ENCODE results near the gene IRF7.

IRF7 gene

DNA sequence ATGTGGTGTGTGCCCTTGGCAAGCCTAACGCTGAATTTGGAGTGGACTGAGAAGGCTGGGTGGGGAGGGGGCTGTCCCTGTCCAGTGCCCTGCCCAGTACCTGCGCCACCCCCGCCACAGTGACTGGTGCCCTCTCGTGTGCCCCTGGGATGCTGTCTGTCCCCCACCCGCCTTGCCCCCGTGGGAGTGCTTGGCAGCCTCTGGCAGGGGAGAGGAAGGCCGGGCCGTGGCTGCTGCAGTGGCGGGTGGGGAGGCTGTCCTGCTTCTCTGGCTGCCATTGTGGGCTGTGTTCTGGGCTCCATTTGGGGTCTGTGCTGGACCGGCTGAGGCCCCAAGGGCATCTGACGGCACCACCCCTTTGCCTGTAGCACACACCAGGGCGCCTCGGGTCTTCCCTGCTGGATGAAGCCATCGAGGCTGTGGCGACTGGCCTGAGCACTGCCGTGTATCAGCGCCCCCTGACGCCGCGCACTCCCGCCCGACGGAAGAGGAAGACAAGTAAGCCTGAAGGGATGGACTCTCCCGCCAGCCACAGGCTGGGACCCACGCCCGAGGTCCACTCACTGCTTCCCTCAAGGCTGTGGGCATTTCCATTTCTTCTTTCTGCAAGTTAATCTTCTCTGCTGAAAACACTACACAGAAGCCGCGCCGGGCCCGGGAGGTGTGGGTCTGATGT, 17.6 kb downstream of the IRF7 start:
- Histone ChIP-seq H3K4me1 (ENCODE audit: control insufficient read depth, low read depth, low read length) (no peaks in the 10 kb centered on the region), H3K27me3 (ENCODE audit: control insufficient read depth, insufficient read depth, low read length) (no peaks in the 10 kb centered on the region), H3K9ac (ENCODE audit: low read length) (no peak overlapping the region), H3K9me3 (ENCODE audit: control insufficient read depth, low read depth, low read length) (no peaks in the 10 kb centered on the region), H3K4me3 (ENCODE audit: low read length) (no peak overlapping the region), H3K27ac (ENCODE audit: low read length) (no peak overlapping the region), H3K36me3 (ENCODE audit: control insufficient read depth, low read depth, low read length) (peaks cover 64% of the 10 kb centered on the region)

GRCh38 chr11:597166-597725, 18.5 kb downstream of the IRF7 start:
- Histone ChIP-seq H3K27ac (ENCODE audit: low read length) (no peak overlapping the region), H3K9me3 (ENCODE audit: control insufficient read depth, low read depth, low read length) (no peaks in the 10 kb centered on the region), H3K9ac (ENCODE audit: low read length) (no peak overlapping the region), H3K4me3 (ENCODE audit: low read length) (no peak overlapping the region), H3K36me3 (ENCODE audit: control insufficient read depth, low read depth, low read length) (peaks cover 69% of the 10 kb centered on the region), H3K27me3 (ENCODE audit: control insufficient read depth, insufficient read depth, low read length) (no peaks in the 10 kb centered on the region), H3K4me1 (ENCODE audit: control insufficient read depth, low read depth, low read length) (no peaks in the 10 kb centered on the region)

DNA sequence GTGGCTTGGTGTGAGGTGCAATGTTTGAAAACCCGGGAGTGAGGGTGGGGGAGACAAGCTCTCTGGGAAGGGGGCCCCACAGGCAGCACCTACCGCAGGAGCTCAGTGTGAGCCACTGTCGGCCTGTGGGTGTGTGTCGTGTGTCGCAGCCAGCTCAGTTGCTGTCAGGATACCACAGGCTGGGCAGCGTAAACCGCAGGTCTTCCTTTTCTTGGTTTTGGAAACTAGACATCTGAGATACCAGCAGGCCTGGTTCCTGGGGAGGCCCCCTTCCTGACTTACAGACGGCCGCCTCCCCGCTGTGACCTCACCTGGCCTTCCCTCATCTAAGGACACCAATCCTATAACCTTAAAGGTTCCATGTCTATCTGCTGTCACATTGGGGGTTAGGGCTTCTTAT, 19.4 kb downstream of the IRF7 start:
- Histone ChIP-seq H3K36me3 (ENCODE audit: control insufficient read depth, low read depth, low read length) (peaks cover 65% of the 10 kb centered on the region), H3K27me3 (ENCODE audit: control insufficient read depth, insufficient read depth, low read length) (no peaks in the 10 kb centered on the region), H3K27ac (ENCODE audit: low read length) (no peak overlapping the region), H3K9ac (ENCODE audit: low read length) (no peak overlapping the region), H3K4me1 (ENCODE audit: control insufficient read depth, low read depth, low read length) (no peaks in the 10 kb centered on the region), H3K9me3 (ENCODE audit: control insufficient read depth, low read depth, low read length) (no peaks in the 10 kb centered on the region), H3K4me3 (ENCODE audit: low read length) (no peak overlapping the region)

DNA sequence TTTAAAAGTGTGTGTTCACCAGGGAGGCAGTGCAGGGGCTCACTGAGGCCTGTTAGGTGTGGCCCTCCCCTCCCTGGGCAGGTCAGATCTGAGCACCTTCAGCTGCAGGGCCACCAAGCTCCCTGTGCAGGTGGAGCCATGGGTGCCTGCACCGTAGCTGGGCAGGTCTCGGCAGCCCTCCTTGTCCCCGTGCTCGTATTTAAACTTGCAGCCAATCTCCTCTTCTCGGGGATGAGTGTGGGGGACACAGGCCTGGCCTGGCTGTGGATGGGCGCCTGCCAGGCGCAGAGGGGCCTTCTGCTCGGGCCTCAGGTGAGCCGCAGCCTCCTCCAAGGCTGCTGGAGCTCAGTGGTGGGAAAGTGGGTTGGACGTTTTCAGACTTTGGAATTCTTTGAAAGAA, 20.4 kb downstream of the IRF7 start:
- Histone ChIP-seq H3K4me3 (ENCODE audit: low read length) (no peak overlapping the region), H3K36me3 (ENCODE audit: control insufficient read depth, low read depth, low read length) (peaks cover 64% of the 10 kb centered on the region), H3K9me3 (ENCODE audit: control insufficient read depth, low read depth, low read length) (no peaks in the 10 kb centered on the region), H3K9ac (ENCODE audit: low read length) (no peak overlapping the region), H3K4me1 (ENCODE audit: control insufficient read depth, low read depth, low read length) (no peaks in the 10 kb centered on the region), H3K27ac (ENCODE audit: low read length) (no peak overlapping the region), H3K27me3 (ENCODE audit: control insufficient read depth, insufficient read depth, low read length) (no peaks in the 10 kb centered on the region)

- Histone ChIP-seq H3K36me3 (ENCODE audit: control insufficient read depth, low read depth, low read length) (peaks cover 66% of the 10 kb centered on the region), H3K27me3 (ENCODE audit: control insufficient read depth, insufficient read depth, low read length) (no peaks in the 10 kb centered on the region), H3K27ac (ENCODE audit: low read length) (no peak overlapping the region), H3K9ac (ENCODE audit: low read length) (no peak overlapping the region), H3K4me1 (ENCODE audit: control insufficient read depth, low read depth, low read length) (no peaks in the 10 kb centered on the region), H3K4me3 (ENCODE audit: low read length) (no peak overlapping the region), H3K9me3 (ENCODE audit: control insufficient read depth, low read depth, low read length) (no peaks in the 10 kb centered on the region)
Observed at GRCh38 chr11:593347-593746, 22.4 kb downstream of the IRF7 start.

- Histone ChIP-seq H3K4me3 (ENCODE audit: low read length) (no peak overlapping the region), H3K9me3 (ENCODE audit: control insufficient read depth, low read depth, low read length) (no peaks in the 10 kb centered on the region), H3K27ac (ENCODE audit: low read length) (no peak overlapping the region), H3K4me1 (ENCODE audit: control insufficient read depth, low read depth, low read length) (no peaks in the 10 kb centered on the region), H3K27me3 (ENCODE audit: control insufficient read depth, insufficient read depth, low read length) (no peaks in the 10 kb centered on the region), H3K9ac (ENCODE audit: low read length) (no peak overlapping the region), H3K36me3 (ENCODE audit: control insufficient read depth, low read depth, low read length) (peaks cover 70% of the 10 kb centered on the region)
Observed at GRCh38 chr11:592918-593317, 22.8 kb downstream of the IRF7 start.

DNA sequence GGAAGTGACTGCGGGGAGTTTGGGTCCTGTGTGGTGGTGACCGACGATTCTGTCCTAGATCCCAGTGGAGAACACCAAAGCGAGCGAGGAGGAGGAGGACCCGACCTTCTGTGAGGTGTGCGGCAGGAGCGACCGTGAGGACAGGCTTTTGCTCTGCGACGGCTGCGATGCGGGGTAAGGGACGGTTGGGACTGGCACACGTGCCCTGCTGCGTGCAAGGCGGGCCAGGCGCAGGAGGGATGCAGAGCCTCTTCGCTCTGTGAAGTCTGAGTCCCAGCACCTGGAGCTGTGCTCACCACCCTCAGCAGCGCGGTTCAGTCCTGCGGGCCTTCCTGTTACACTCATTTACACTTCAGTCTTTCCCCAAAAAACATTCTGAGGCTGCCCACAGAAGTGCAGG, 23.2 kb downstream of the IRF7 start:
- Histone ChIP-seq H3K9me3 (ENCODE audit: control insufficient read depth, low read depth, low read length) (no peaks in the 10 kb centered on the region), H3K27ac (ENCODE audit: low read length) (no peak overlapping the region), H3K4me1 (ENCODE audit: control insufficient read depth, low read depth, low read length) (no peaks in the 10 kb centered on the region), H3K9ac (ENCODE audit: low read length) (no peak overlapping the region), H3K36me3 (ENCODE audit: control insufficient read depth, low read depth, low read length) (peaks cover 74% of the 10 kb centered on the region), H3K27me3 (ENCODE audit: control insufficient read depth, insufficient read depth, low read length) (no peaks in the 10 kb centered on the region), H3K4me3 (ENCODE audit: low read length) (no peak overlapping the region)

DNA sequence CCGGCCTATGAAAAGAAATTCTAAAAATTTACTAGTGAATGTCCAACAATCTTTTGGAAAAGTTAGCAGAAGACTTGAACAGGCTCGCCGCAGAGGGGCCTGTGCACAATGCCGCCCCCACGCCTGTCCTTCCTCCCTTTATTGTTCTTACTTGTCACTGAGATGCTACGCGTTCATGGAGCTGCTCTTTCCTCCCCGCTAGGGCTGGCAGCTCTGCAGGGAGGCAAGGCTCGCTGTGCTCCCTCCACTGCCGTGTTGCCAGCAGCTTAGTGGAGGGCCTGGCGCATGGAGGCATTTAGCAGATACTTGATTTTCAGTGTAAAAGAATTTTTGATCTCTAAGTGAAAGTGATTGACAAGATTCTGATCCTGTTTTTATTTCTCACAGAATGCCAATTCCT, 24.8 kb downstream of the IRF7 start:
- Histone ChIP-seq H3K27me3 (ENCODE audit: control insufficient read depth, insufficient read depth, low read length) (no peaks in the 10 kb centered on the region), H3K9me3 (ENCODE audit: control insufficient read depth, low read depth, low read length) (no peaks in the 10 kb centered on the region), H3K4me3 (ENCODE audit: low read length) (no peak overlapping the region), H3K4me1 (ENCODE audit: control insufficient read depth, low read depth, low read length) (no peaks in the 10 kb centered on the region), H3K36me3 (ENCODE audit: control insufficient read depth, low read depth, low read length) (peaks cover 80% of the 10 kb centered on the region), H3K9ac (ENCODE audit: low read length) (no peak overlapping the region), H3K27ac (ENCODE audit: low read length) (no peak overlapping the region)

GRCh38 chr11:589798-590197, 26.0 kb downstream of the IRF7 start:
- Histone ChIP-seq H3K36me3 (ENCODE audit: control insufficient read depth, low read depth, low read length) (peaks cover 69% of the 10 kb centered on the region), H3K4me3 (ENCODE audit: low read length) (no peak overlapping the region), H3K4me1 (ENCODE audit: control insufficient read depth, low read depth, low read length) (no peaks in the 10 kb centered on the region), H3K27ac (ENCODE audit: low read length) (no peak overlapping the region), H3K9ac (ENCODE audit: low read length) (no peak overlapping the region), H3K27me3 (ENCODE audit: control insufficient read depth, insufficient read depth, low read length) (no peaks in the 10 kb centered on the region), H3K9me3 (ENCODE audit: control insufficient read depth, low read depth, low read length) (no peaks in the 10 kb centered on the region)

- H3K9ac ChIP-seq (ENCODE audit: low read length), result no peak overlapping the region
- H3K9me3 ChIP-seq (ENCODE audit: control insufficient read depth, low read depth, low read length), result no peaks in the 10 kb centered on the region
- no peak overlapping the region for H3K4me3 ChIP-seq (ENCODE audit: low read length)
- H3K27me3 ChIP-seq (ENCODE audit: control insufficient read depth, insufficient read depth, low read length), result no peaks in the 10 kb centered on the region
- peaks cover 67% of the 10 kb centered on the region for H3K36me3 ChIP-seq (ENCODE audit: control insufficient read depth, low read depth, low read length)
- no peak overlapping the region for H3K27ac ChIP-seq (ENCODE audit: low read length)
- no peaks in the 10 kb centered on the region for H3K4me1 ChIP-seq (ENCODE audit: control insufficient read depth, low read depth, low read length)
Observed at GRCh38 chr11:587978-588380, 27.8 kb downstream of the IRF7 start.

- no peak overlapping the region for H3K4me3 ChIP-seq (ENCODE audit: low read length)
- no peaks in the 10 kb centered on the region for H3K27me3 ChIP-seq (ENCODE audit: control insufficient read depth, insufficient read depth, low read length)
- H3K27ac ChIP-seq (ENCODE audit: low read length), result no peak overlapping the region
- no peak overlapping the region for H3K9ac ChIP-seq (ENCODE audit: low read length)
- no peaks in the 10 kb centered on the region for H3K4me1 ChIP-seq (ENCODE audit: control insufficient read depth, low read depth, low read length)
- H3K36me3 ChIP-seq (ENCODE audit: control insufficient read depth, low read depth, low read length), result peaks cover 62% of the 10 kb centered on the region
- no peaks in the 10 kb centered on the region for H3K9me3 ChIP-seq (ENCODE audit: control insufficient read depth, low read depth, low read length)
Observed at GRCh38 chr11:587546-587945, 28.2 kb downstream of the IRF7 start.
